Neural cell (in vitro differentiated cells): ENCODE data around the gene AGBL4. TPM values are rescaled to one million over a fixed set of nuclear protein-coding genes. Genes with fewer than 3 reads are reported as not detected.

Source experiments
- H2AFZ ChIP-seq: fragments of 200-600, 300-800 bp; sonication (generic), shearing (Covaris generic); 2 replicates; pipeline ENCODE4 v1.6.0; 2014; ENCODE audit warnings: low read depth, mild to moderate bottlenecking, antibody characterized with exemption, low read length, moderate library complexity
- H3F3A ChIP-seq: fragments of 200-600 bp; shearing (Covaris generic); 2 replicates; pipeline ENCODE4 v1.6.1; 2016; ENCODE audit warnings: mild to moderate bottlenecking, moderate library complexity, mixed read lengths, antibody characterized with exemption, low read length; ENCODE audit not compliant: insufficient read depth, poor library complexity, severe bottlenecking
- H3K27ac ChIP-seq: fragments of 200-600, 300-800 bp; sonication (generic), shearing (Covaris generic); 2 replicates; pipeline ENCODE4 v1.5.1; 2014; ENCODE audit warnings: mild to moderate bottlenecking, low read length, moderate library complexity
- H3K27me3 ChIP-seq: fragments of 300-800, 200-600 bp; sonication (generic), shearing (Covaris generic); 2 replicates; pipeline ENCODE4 v1.6.0; 2014; ENCODE audit warnings: mild to moderate bottlenecking, low read depth, low read length, moderate library complexity; ENCODE audit not compliant: insufficient read depth
- H3K36me3 ChIP-seq: fragments of 300-800, 200-600 bp; sonication (generic), shearing (Covaris generic); 2 replicates; pipeline ENCODE4 v1.5.1; 2014; ENCODE audit warnings: mild to moderate bottlenecking, antibody characterized with exemption, low read length, moderate library complexity; ENCODE audit not compliant: insufficient read depth
- H3K4me2 ChIP-seq: fragments of 300-800, 200-600 bp; sonication (generic), shearing (Covaris generic); 2 replicates; pipeline ENCODE4 v1.6.0; 2014; ENCODE audit warnings: mild to moderate bottlenecking, low read length
- H3K4me3 ChIP-seq: fragments of 300-800, 200-600 bp; sonication (generic), shearing (Covaris generic); 2 replicates; pipeline ENCODE4 v1.5.1; 2014; ENCODE audit warnings: mild to moderate bottlenecking, low read length, moderate library complexity
- H3K79me2 ChIP-seq: fragments of 200-600 bp; shearing (Covaris generic); replicated peaks from 2 replicates; pipeline ENCODE4 v1.6.0; 2014; ENCODE audit warnings: mild to moderate bottlenecking, low read length, moderate library complexity; ENCODE audit not compliant: insufficient read depth
- H3K9ac ChIP-seq: fragments of 300-800, 200-600 bp; sonication (generic), shearing (Covaris generic); 2 replicates; pipeline ENCODE4 v1.6.1; 2016; ENCODE audit warnings: mild to moderate bottlenecking, low read length, mixed read lengths
- H3K9me2 ChIP-seq: fragments of 200-600 bp; shearing (Covaris generic); 2 replicates; pipeline ENCODE4 v1.6.1; 2016; ENCODE audit warnings: mild to moderate bottlenecking, low read length, mixed read lengths; ENCODE audit not compliant: insufficient read depth
- H3K9me3 ChIP-seq: fragments of 200-600, 300-800 bp; sonication (generic), shearing (Covaris generic); 2 replicates; pipeline ENCODE4 v1.6.1; 2016; ENCODE audit warnings: mild to moderate bottlenecking, mixed run types, low read length, moderate library complexity, mixed read lengths
- H4K20me1 ChIP-seq: fragments of 200-600 bp; shearing (Covaris generic); 2 replicates; pipeline ENCODE4 v1.6.1; 2016; ENCODE audit warnings: mild to moderate bottlenecking, mixed run types; ENCODE audit not compliant: insufficient read depth
- EP300 ChIP-seq: fragments of 450-650 bp; conservative IDR thresholded peaks from 2 replicates; pipeline ENCODE4 v1.6.1; 2014; ENCODE audit warnings: antibody characterized with exemption, mild to moderate bottlenecking, moderate library complexity; ENCODE audit not compliant: poor library complexity, severe bottlenecking
- EZH2 ChIP-seq: fragments of 200-600, 300-800 bp; shearing (Covaris generic), sonication (generic); IDR thresholded peaks from 2 replicates; pipeline ENCODE4 v1.6.1; 2014; ENCODE audit warnings: antibody characterized with exemption, low read length, borderline replicate concordance, mild to moderate bottlenecking; ENCODE audit not compliant: insufficient read depth, poor library complexity, severe bottlenecking
- MXI1 ChIP-seq: fragments of 450-650 bp; conservative IDR thresholded peaks from 2 replicates; pipeline ENCODE4 v1.6.1; 2014; ENCODE audit warnings: antibody characterized with exemption, mild to moderate bottlenecking; ENCODE audit not compliant: poor library complexity, severe bottlenecking
- POLR2AphosphoS5 ChIP-seq: IDR thresholded peaks from 2 replicates; pipeline ENCODE4 v1.6.1; 2012
- RAD21 ChIP-seq: fragments of 450-650 bp; conservative IDR thresholded peaks from 2 replicates; pipeline ENCODE4 v1.6.1; 2014; ENCODE audit warnings: antibody characterized with exemption, mild to moderate bottlenecking, moderate library complexity
- REST ChIP-seq: IDR thresholded peaks from 2 replicates; pipeline ENCODE4 v1.6.1; 2012; ENCODE audit warnings: borderline replicate concordance
- SMC3 ChIP-seq: fragments of 450-650 bp; conservative IDR thresholded peaks from 2 replicates; pipeline ENCODE4 v1.6.1; 2014; ENCODE audit warnings: antibody characterized with exemption, mild to moderate bottlenecking, moderate library complexity; ENCODE audit not compliant: poor library complexity
- TAF1 ChIP-seq: IDR thresholded peaks from 2 replicates; pipeline ENCODE4 v1.6.1; 2012; ENCODE audit warnings: low read depth
- polyA plus RNA-seq: library from polyadenylated mRNA; depleted of rRNA; stranded (reverse); fragments of >200 nt; gene quantifications from 2 replicates; pipeline ENCODE4 v1.2.3, GENCODE V29; 2014
- TF ChIP-seq, protein P1 (sequence below): fragments of 450-650 bp; IDR thresholded peaks from 2 replicates; pipeline ENCODE4 v1.5.1; 2014; ENCODE audit warnings: antibody characterized with exemption, mild to moderate bottlenecking, moderate library complexity; ENCODE audit not compliant: poor library complexity, severe bottlenecking

The AGBL4 gene
- polyA plus RNA-seq, 1 donor from 2014 or later: 1.3 TPM

DNA sequence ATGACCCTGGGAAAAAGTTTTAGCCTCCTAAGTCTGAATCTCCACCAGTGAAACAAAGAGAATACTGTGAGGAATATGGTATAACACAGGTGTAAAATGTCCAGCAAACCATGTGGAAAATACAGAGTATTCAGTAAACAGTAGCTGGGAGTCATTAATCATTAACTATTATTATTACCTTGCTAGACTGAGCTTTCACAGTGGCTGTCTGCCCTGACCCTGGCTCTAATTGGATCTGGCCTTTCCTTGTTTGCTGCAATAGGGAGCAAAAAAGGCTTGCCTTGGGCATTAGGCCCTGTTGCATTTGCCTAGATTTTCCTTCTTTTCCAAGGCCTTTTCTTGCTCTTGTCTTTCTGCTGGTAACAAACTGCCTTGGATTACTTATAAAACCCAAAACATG lies 1068.0 kb downstream of the AGBL4 start:
- H3K4me2 ChIP-seq: no peak overlapping the region
- no peaks in the 10 kb centered on the region for H3K79me2 ChIP-seq
- H3K9me2 ChIP-seq: no peaks in the 10 kb centered on the region
- no peaks in the 10 kb centered on the region for H3F3A ChIP-seq
- H3K9me3 ChIP-seq: no peaks in the 10 kb centered on the region
- no peaks in the 10 kb centered on the region for H4K20me1 ChIP-seq
- no peak overlapping the region for H3K4me3 ChIP-seq
- no peaks in the 10 kb centered on the region for H3K36me3 ChIP-seq
- no peak overlapping the region for H3K9ac ChIP-seq
- no peaks in the 10 kb centered on the region for H3K27me3 ChIP-seq
- TF ChIP-seq SMC3 (no peak), REST (no peak), TAF1 (no peak), EZH2 (no peak), RAD21 (no peak), POLR2AphosphoS5 (no peak), EP300 (no peak), MXI1 (no peak)
- TF ChIP-seq, protein P1, sequence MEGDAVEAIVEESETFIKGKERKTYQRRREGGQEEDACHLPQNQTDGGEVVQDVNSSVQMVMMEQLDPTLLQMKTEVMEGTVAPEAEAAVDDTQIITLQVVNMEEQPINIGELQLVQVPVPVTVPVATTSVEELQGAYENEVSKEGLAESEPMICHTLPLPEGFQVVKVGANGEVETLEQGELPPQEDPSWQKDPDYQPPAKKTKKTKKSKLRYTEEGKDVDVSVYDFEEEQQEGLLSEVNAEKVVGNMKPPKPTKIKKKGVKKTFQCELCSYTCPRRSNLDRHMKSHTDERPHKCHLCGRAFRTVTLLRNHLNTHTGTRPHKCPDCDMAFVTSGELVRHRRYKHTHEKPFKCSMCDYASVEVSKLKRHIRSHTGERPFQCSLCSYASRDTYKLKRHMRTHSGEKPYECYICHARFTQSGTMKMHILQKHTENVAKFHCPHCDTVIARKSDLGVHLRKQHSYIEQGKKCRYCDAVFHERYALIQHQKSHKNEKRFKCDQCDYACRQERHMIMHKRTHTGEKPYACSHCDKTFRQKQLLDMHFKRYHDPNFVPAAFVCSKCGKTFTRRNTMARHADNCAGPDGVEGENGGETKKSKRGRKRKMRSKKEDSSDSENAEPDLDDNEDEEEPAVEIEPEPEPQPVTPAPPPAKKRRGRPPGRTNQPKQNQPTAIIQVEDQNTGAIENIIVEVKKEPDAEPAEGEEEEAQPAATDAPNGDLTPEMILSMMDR: no peak
- H2AFZ ChIP-seq: no peak overlapping the region
- no peak overlapping the region for H3K27ac ChIP-seq

DNA sequence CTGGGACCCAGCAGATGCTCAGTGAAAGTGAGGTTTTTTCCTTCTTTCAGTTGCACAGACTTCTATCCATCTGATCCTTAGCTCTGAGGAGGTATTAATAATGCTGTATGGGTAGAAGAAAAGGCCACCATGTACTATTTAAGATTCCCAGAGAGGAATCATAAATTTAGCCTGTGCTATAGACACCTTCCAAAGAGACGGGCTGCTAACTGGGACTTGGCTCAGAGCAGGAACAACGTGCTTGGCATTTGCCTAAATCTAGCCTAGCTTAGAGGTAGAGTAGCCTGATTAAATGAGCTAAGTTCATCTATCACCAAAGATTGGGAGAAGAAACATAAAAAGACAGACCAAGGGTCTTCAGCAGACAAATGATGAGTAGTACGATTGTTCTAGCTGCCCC lies 1070.1 kb downstream of the AGBL4 start:
- no peaks in the 10 kb centered on the region for H3K27me3 ChIP-seq
- no peak overlapping the region for H3K4me2 ChIP-seq
- no peaks in the 10 kb centered on the region for H4K20me1 ChIP-seq
- no peak overlapping the region for H3K4me3 ChIP-seq
- TF ChIP-seq TAF1 (no peak), EZH2 (no peak), EP300 (no peak), SMC3 (no peak), REST (no peak), MXI1 (no peak), POLR2AphosphoS5 (no peak), RAD21 (no peak)
- TF ChIP-seq, protein P1: no peak
- H3K79me2 ChIP-seq: no peaks in the 10 kb centered on the region
- H3K36me3 ChIP-seq: no peaks in the 10 kb centered on the region
- H3K9me3 ChIP-seq: no peaks in the 10 kb centered on the region
- no peak overlapping the region for H3K9ac ChIP-seq
- no peak overlapping the region for H2AFZ ChIP-seq
- H3K27ac ChIP-seq: no peak overlapping the region
- no peaks in the 10 kb centered on the region for H3F3A ChIP-seq
- no peaks in the 10 kb centered on the region for H3K9me2 ChIP-seq
